K562 (cell line): ENCODE data around the gene CHAD. TPM values are rescaled to one million over a fixed set of nuclear protein-coding genes. Genes with fewer than 3 reads are reported as not detected.

Source experiments
- ATAC-seq: fragments of 200-7000 bp; cut with Tn5 transposase; 3 replicates; pipeline ENCODE4 v1.9.1; 2020; ENCODE audit warnings: moderate library complexity
- BruUV-seq: library from RNA; stranded (reverse); fragments of 400-500 nt; replicated peaks from 2 replicates; lab custom pipeline; 2021; lab: Mats Ljungman, UMichigan
- CTCF ChIA-PET: fragments of 300-600 bp; formaldehyde crosslinking; extraction: SDS; loops from one replicate; lab custom pipeline; 2021; ENCODE audit warnings: low intra/inter-chr PET ratio; lab: Yijun Ruan, JAX
- POLR2A ChIA-PET: fragments of 300-600, 350-650 bp; sonication (Branson Sonifier 250); formaldehyde crosslinking; extraction: SDS; loops from one replicate; lab custom pipeline; 2021; ENCODE audit warnings: antibody characterized with exemption, inconsistent platforms; lab: Yijun Ruan, JAX
- DNase-seq, 4 experiments: peaks; one replicate each; pipeline versions ENCODE4 v3.0.0 to v3.0.0-alpha.2; 2011 to 2018; ENCODE audit warnings: low spot score in 3 of 4, mixed read lengths in 3 of 4; ENCODE audit errors: extremely low read depth in 1 of 4
- FAIRE-seq: peaks from 2 replicates; lab custom pipeline; 2011; peaks lifted over from hg19 to GRCh38; lab: Jason Lieb, UNC
- H2AFZ ChIP-seq: 2 replicates; pipeline ENCODE4 v1.6.0; 2011; ENCODE audit warnings: low read depth, low read length, control low read depth, inconsistent platforms
- H3K27ac ChIP-seq: fragments of 200-600 bp; 3 replicates; pipeline ENCODE4 v1.8.0; 2011; ENCODE audit warnings: low read depth, mild to moderate bottlenecking, control low read depth, inconsistent platforms, low read length, moderate library complexity, mixed read lengths; ENCODE audit errors: extremely low read depth
- H3K27me3 ChIP-seq, 2 experiments: fragments of 300-600 bp in 1 of 2; 2 replicates in 1 of 2; 3 replicates in 1 of 2; pipeline versions ENCODE4 v1.6.0 to v1.8.0; 2011; ENCODE audit warnings: inconsistent platforms in 2 of 2, low read length in 2 of 2, mild to moderate bottlenecking in 1 of 2, mixed read lengths in 1 of 2, moderate library complexity in 1 of 2; ENCODE audit not compliant: control insufficient read depth in 2 of 2, insufficient read depth in 2 of 2
- H3K36me3 ChIP-seq: fragments of 300-600 bp; 3 replicates; pipeline ENCODE4 v1.8.0; 2011; ENCODE audit warnings: mild to moderate bottlenecking, low read length, inconsistent platforms; ENCODE audit not compliant: control insufficient read depth, insufficient read depth
- H3K4me1 ChIP-seq, 2 experiments: fragments of 200-600 bp in 1 of 2; replicated peaks in 1 of 2; 2 replicates in 1 of 2; 3 replicates in 1 of 2; pipeline versions ENCODE4 v1.5.1 to v1.8.0; 2011; ENCODE audit warnings: inconsistent platforms in 2 of 2, low read length in 2 of 2, mild to moderate bottlenecking in 1 of 2, mixed read lengths in 1 of 2, moderate library complexity in 1 of 2; ENCODE audit not compliant: control insufficient read depth in 2 of 2, insufficient read depth in 2 of 2
- H3K4me2 ChIP-seq: 2 replicates; pipeline ENCODE4 v1.6.1; 2011; ENCODE audit warnings: low read length, control low read depth, inconsistent platforms, mixed read lengths; ENCODE audit not compliant: insufficient read depth
- H3K4me3 ChIP-seq: fragments of 200-600 bp; sonication (generic), shearing (Covaris generic); 2 replicates; pipeline ENCODE4 v1.5.1; 2016; ENCODE audit warnings: control low read depth, inconsistent platforms
- H3K79me2 ChIP-seq: fragments of 200-600 bp; 3 replicates; pipeline ENCODE4 v1.8.0; 2011; ENCODE audit warnings: low read length, inconsistent platforms; ENCODE audit not compliant: control insufficient read depth, insufficient read depth
- H3K9ac ChIP-seq, 2 experiments: 2 replicates each; pipeline versions ENCODE4 v1.6.0 to v1.6.1; 2011; ENCODE audit warnings: low read depth in 2 of 2, low read length in 2 of 2, control low read depth in 1 of 2, inconsistent platforms in 1 of 2, mild to moderate bottlenecking in 1 of 2, mixed read lengths in 1 of 2; ENCODE audit not compliant: insufficient read depth in 1 of 2
- H3K9me1 ChIP-seq: one replicate; pipeline ENCODE4 v1.6.0; 2011; ENCODE audit warnings: inconsistent platforms, mild to moderate bottlenecking, low read length, moderate library complexity; ENCODE audit not compliant: control insufficient read depth, insufficient read depth
- H3K9me3 ChIP-seq: replicated peaks from 2 replicates; pipeline ENCODE4 v1.5.1; 2011; ENCODE audit warnings: low read depth, low read length, inconsistent platforms; ENCODE audit not compliant: control insufficient read depth, insufficient read depth
- H4K20me1 ChIP-seq: replicated peaks from 2 replicates; pipeline ENCODE4 v1.6.1; 2011; ENCODE audit warnings: low read length, inconsistent platforms, mixed read lengths; ENCODE audit not compliant: control insufficient read depth, insufficient read depth
- ARHGAP35 ChIP-seq: fragments of 450-650 bp; IDR thresholded peaks from 2 replicates; pipeline ENCODE4 v1.6.1; 2018; ENCODE audit not compliant: partially characterized antibody
- CBX2 ChIP-seq: fragments of 200-600 bp; sonication (generic); IDR thresholded peaks from one replicate; pipeline ENCODE4 v1.6.1; 2012; ENCODE audit warnings: mild to moderate bottlenecking, low read length, inconsistent platforms; ENCODE audit not compliant: insufficient read depth, poor library complexity, severe bottlenecking
- GTF2B ChIP-seq: IDR thresholded peaks from 2 replicates; pipeline ENCODE4 v1.6.1; 2011; ENCODE audit not compliant: insufficient read length; ENCODE audit errors: extremely low read depth
- IFI16 ChIP-seq: fragments of 250-450 bp; sonication (Bioruptor Pico); IDR thresholded peaks from 2 replicates; pipeline ENCODE4 v2.1.2; 2022; ENCODE audit warnings: mild to moderate bottlenecking, inconsistent platforms
- PCBP2 ChIP-seq: fragments of 200-400 bp; formaldehyde crosslinking; IDR thresholded peaks from 2 replicates; pipeline ENCODE4 v1.6.1; 2018; ENCODE audit warnings: low read length, low read depth, mild to moderate bottlenecking, moderate library complexity; ENCODE audit not compliant: poor library complexity, severe bottlenecking
- PHF20 ChIP-seq: fragments of 450-650 bp; IDR thresholded peaks from 2 replicates; pipeline ENCODE4 v1.6.1; 2018; ENCODE audit not compliant: partially characterized antibody
- RREB1 ChIP-seq: fragments of 250-450 bp; sonication (Bioruptor Pico); IDR thresholded peaks from 2 replicates; pipeline ENCODE4 v1.4.0; 2020
- SMAD3 ChIP-seq: fragments of 450-650 bp; formaldehyde crosslinking; conservative IDR thresholded peaks from 2 replicates; pipeline ENCODE4 v1.4.0; 2020; ENCODE audit warnings: mild to moderate bottlenecking
- ZNF586 ChIP-seq: fragments of 450-650 bp; formaldehyde crosslinking; conservative IDR thresholded peaks from 2 replicates; pipeline ENCODE4 v1.4.0; 2020; ENCODE audit warnings: mild to moderate bottlenecking, moderate library complexity
- ZNF75A ChIP-seq: fragments of 450-650 bp; formaldehyde crosslinking; IDR thresholded peaks from 2 replicates; pipeline ENCODE4 v1.4.0; 2020; ENCODE audit warnings: mild to moderate bottlenecking
- WGBS: fragments of 100-300 bp; shearing (Covaris generic); methylation state at CpG from one replicate; pipeline ENCODE4 v1.1.6; 2016; ENCODE audit warnings: low coverage, mixed read lengths; ENCODE audit not compliant: insufficient coverage; ENCODE audit errors: missing lambda C conversion rate; 5-methylcytosine and 5-hydroxymethylcytosine counted together
- in situ Hi-C: fragments of 300-500 bp; cut with MboI; formaldehyde crosslinking; loops from 4 replicates; pipeline ENCODE4 v1.15.0; 2018; ENCODE audit warnings: inconsistent platforms, mixed read lengths
- intact Hi-C: fragments of 100-400 bp; cut with micrococcal nuclease; formaldehyde crosslinking; loops from 2 replicates; pipeline ENCODE4 v1.14.2; 2022
- polyA plus RNA-seq, 8 experiments: library from polyadenylated mRNA; depleted of rRNA in 4 of 8; stranded (reverse) in 5 of 8; unstranded in 3 of 8; fragments of >200 nt; fragmentation: Nextera tagmentation in 2 of 8; fragmentation: Illumina TruSeq in 1 of 8; extraction: Ambion mirVana in 2 of 8; extraction: Trizol in 1 of 8; gene quantifications; 2 replicates each; pipeline versions ENCODE4 v1.2.1 to v1.2.3, GENCODE V29; 2011 to 2014; ENCODE audit warnings: inconsistent platforms in 1 of 8, missing spikeins in 1 of 8
- total RNA-seq, 7 experiments: library from RNA; depleted of rRNA in 6 of 7; stranded (reverse); fragments of >200 nt in 6 of 7; fragmentation: Illumina TruSeq in 2 of 7; extraction: Trizol in 2 of 7; gene quantifications; 2 replicates each; pipeline versions ENCODE4 v1.2.1 to v1.2.3, GENCODE V29; 2011 to 2021; ENCODE audit warnings: low replicate concordance in 1 of 7

CHAD gene
- total and polyA plus RNA-seq, 9 of the 15 experiments (the other 6 are each of a cell fraction or from before 2014, with no cell fraction given) = not detected

GRCh38 chr17:50447870-50448595 lies 20.6 kb downstream of the CHAD start (continued):
- TF ChIP-seq GTF2B (no peak), IFI16 (CRISPR knock-in tag) (no peak), ZNF586 (CRISPR knock-in tag) (no peak), PHF20 (no peak), SMAD3 (CRISPR knock-in tag) (no peak), ZNF75A (CRISPR knock-in tag) (no peak), ARHGAP35 (no peak)

- no peak for FAIRE-seq
- CTCF ChIA-PET = interaction anchor here (0.6 kb wide), 1 partner anchor 59 kb away, joined by 3 read pairs; no protein-coding TSS in a partner anchor
- TF ChIP-seq CBX2 (no peak), RREB1 (CRISPR knock-in tag) (no peak), GTF2B (no peak), PCBP2 (no peak)
Observed at GRCh38 chr17:50445730-50446325, 22.9 kb downstream of the CHAD start.

More at GRCh38 chr17:50445730-50446325, 22.9 kb downstream of the CHAD start:
- peaks cover 5% of the 10 kb centered on the region; the same call in 1 of the 2 replicates for H4K20me1 ChIP-seq
- DNase-seq (no peak), ATAC-seq (no peak)
- no peaks in the 10 kb centered on the region for H3K27me3 ChIP-seq
- H3K9me1 ChIP-seq = no peaks in the 10 kb centered on the region
- POLR2A ChIA-PET = interaction anchor here (0.6 kb wide), 2 partner anchors 73 to 230 kb away, joined by 3 read pairs; partner anchors contain the start of genes EME1 and MRPL27
- H3K9ac ChIP-seq = no peak overlapping the region; a peak in 1 of 4 replicates
- H3K9me3 ChIP-seq = no peaks in the 10 kb centered on the region
- H3K4me1 ChIP-seq = peaks cover 17 to 22% of the 10 kb centered on the region in 2 experiments
- no peak overlapping the region for H3K4me3 ChIP-seq
- no TSS peak for BruUV-seq
- no peaks in the 10 kb centered on the region for H3K36me3 ChIP-seq
- H3K4me2 ChIP-seq = no peak overlapping the region
- no peak overlapping the region for H2AFZ ChIP-seq
- intact Hi-C loops = no loop called here
- H3K27ac ChIP-seq = no peak overlapping the region
- H3K79me2 ChIP-seq = no peaks in the 10 kb centered on the region
- in situ Hi-C loops = no loop called here
- WGBS = 0% methylated on average over 1 of the region's 1 CpG
